Tibial nerve (tissue), 4 donors: Measurements from ENCODE around the gene HMG20B. TPM values are rescaled to one million over a fixed set of nuclear protein-coding genes. Genes with fewer than 3 reads are reported as not detected.
A peak's percentile ranks its signal among the peaks of the same experiment; 100 is the strongest.

ENCODE experiments used
- DNase-seq, 2 donors: peaks; one replicate each; pipeline ENCODE4 v3.0.0-alpha.2; 2019; ENCODE audit warnings: low spot score in 2 of 2
- H3K27ac ChIP-seq, 4 donors: fragments of 200-600 bp; sonication (generic) in 3 of 4; one replicate each; pipeline ENCODE4 v1.5.1; 2017 to 2019; ENCODE audit warnings: mild to moderate bottlenecking in 1 of 4
- H3K27me3 ChIP-seq, 2 donors: fragments of 200-600 bp; sonication (generic) in 1 of 2; one replicate each; pipeline versions ENCODE4 v1.5.1 to v1.6.0; 2017 to 2019
- H3K36me3 ChIP-seq, 3 donors: fragments of 200-600 bp; sonication (generic); one replicate each; pipeline ENCODE4 v1.5.1; 2018 to 2019
- H3K4me1 ChIP-seq, 4 donors: fragments of 200-600 bp; sonication (generic) in 3 of 4; one replicate each; pipeline ENCODE4 v1.5.1; 2017 to 2019
- H3K4me3 ChIP-seq, 4 donors: fragments of 200-600 bp; sonication (generic) in 3 of 4; one replicate each; pipeline ENCODE4 v1.5.1; 2017 to 2019; ENCODE audit warnings: mild to moderate bottlenecking in 1 of 4, moderate library complexity in 1 of 4
- H3K9me3 ChIP-seq, 4 donors: fragments of 200-600 bp; sonication (generic) in 3 of 4; one replicate each; pipeline ENCODE4 v1.5.1; 2017 to 2019
- EP300 ChIP-seq, 2 donors: sonication (generic); formaldehyde crosslinking; IDR thresholded peaks; one replicate each; pipeline ENCODE4 v1.6.1; 2017; ENCODE audit warnings: antibody characterized with exemption in 2 of 2, mild to moderate bottlenecking in 1 of 2
- POLR2A ChIP-seq, 2 donors: fragments of 450-650 bp; IDR thresholded peaks; one replicate each; pipeline ENCODE4 v1.6.1; 2017; ENCODE audit warnings: antibody characterized with exemption in 2 of 2, mild to moderate bottlenecking in 2 of 2, moderate library complexity in 2 of 2
- WGBS, 2 donors: methylation state at CpG; one replicate each; pipeline ENCODE4 v1.1.5; 2018; 5-methylcytosine and 5-hydroxymethylcytosine counted together
- total RNA-seq, 4 donors: library from RNA; depleted of rRNA; stranded (reverse); fragments of >200 nt; gene quantifications; one replicate each; pipeline ENCODE4 v1.1.0, GENCODE V29; 2016
- TF ChIP-seq, protein P1 (sequence below), 5 experiments: fragments of 200-600 bp in 3 of 5; fragments of 450-650 bp in 2 of 5; sonication (generic) in 3 of 5; IDR thresholded peaks; one replicate each; pipeline ENCODE4 v1.5.1; 2016 to 2019; ENCODE audit warnings: antibody characterized with exemption in 5 of 5, mild to moderate bottlenecking in 3 of 5, moderate library complexity in 2 of 5

Gene HMG20B
- total RNA-seq, 4 donors from 2014 or later = 94.0 to 181 (median 153) TPM

DNA sequence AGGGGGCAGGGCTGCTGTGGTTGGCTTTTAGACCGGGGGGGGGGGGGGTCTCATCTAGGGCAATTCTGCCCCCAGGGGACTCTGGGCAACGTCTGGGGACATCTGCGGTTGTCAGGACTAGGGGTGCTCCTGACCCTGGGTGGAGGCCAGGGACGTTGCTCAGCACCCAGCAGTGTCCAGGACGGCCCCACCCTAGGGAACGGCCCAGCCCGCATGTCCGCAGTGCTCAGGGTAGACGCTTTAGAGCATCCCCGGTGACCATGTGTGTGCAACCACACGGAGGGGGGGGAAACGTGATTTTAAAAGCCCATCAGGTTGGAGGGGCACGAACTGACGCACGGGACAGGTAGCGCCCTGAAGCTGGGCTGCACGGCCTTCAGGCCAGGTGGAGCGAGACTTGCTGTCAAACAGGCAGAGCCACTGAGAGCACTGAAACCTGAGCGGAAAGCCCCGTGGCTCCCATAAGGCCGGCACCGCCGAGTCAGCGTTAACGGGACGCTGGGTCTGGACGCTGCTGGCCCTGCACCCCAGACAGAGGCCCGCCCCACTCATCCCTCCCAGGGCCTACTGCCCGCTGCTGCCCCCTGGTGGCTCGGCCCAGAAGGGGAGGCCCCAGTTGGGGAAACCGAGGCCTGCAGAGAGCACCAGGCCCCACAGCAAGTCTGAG, 45.5 kb downstream of the HMG20B start:
- H3K4me1 ChIP-seq = peaks cover 0 to 25% (median 5%) of the 10 kb centered on the region in 4 donors
- DNase-seq = peak; percentile 60 to 61
- no peaks in the 10 kb centered on the region for H3K9me3 ChIP-seq
- peak overlapping the region in 2 of 4 donors; percentile 73 to 74 for H3K27ac ChIP-seq
- H3K27me3 ChIP-seq = no peaks in the 10 kb centered on the region
- TF ChIP-seq POLR2A (IDR thresholded peaks at IDR 0.05) (no peak), EP300 (IDR thresholded peaks at IDR 0.05) (peak in 1 of 2 donors; percentile 49)
- TF ChIP-seq, protein P1, sequence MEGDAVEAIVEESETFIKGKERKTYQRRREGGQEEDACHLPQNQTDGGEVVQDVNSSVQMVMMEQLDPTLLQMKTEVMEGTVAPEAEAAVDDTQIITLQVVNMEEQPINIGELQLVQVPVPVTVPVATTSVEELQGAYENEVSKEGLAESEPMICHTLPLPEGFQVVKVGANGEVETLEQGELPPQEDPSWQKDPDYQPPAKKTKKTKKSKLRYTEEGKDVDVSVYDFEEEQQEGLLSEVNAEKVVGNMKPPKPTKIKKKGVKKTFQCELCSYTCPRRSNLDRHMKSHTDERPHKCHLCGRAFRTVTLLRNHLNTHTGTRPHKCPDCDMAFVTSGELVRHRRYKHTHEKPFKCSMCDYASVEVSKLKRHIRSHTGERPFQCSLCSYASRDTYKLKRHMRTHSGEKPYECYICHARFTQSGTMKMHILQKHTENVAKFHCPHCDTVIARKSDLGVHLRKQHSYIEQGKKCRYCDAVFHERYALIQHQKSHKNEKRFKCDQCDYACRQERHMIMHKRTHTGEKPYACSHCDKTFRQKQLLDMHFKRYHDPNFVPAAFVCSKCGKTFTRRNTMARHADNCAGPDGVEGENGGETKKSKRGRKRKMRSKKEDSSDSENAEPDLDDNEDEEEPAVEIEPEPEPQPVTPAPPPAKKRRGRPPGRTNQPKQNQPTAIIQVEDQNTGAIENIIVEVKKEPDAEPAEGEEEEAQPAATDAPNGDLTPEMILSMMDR (IDR thresholded peaks at IDR 0.05) = peak; percentile 90 to 98 (median 96)
- WGBS, 2 donors = 29 to 57% methylated on average over 18 to 20 of the region's 31 CpGs
- no peak overlapping the region for H3K4me3 ChIP-seq
- H3K36me3 ChIP-seq = peaks cover 0 to 91% (median 0%) of the 10 kb centered on the region in 3 donors

- H3K9me3 ChIP-seq = no peaks in the 10 kb centered on the region
- H3K36me3 ChIP-seq = peaks cover 0 to 91% (median 0%) of the 10 kb centered on the region in 3 donors
- H3K27ac ChIP-seq = peak overlapping the region in 2 of 4 donors; percentile 73 to 74
- TF ChIP-seq POLR2A (IDR thresholded peaks at IDR 0.05) (no peak), EP300 (IDR thresholded peaks at IDR 0.05) (no peak)
- TF ChIP-seq, protein P1 (IDR thresholded peaks at IDR 0.05) = no peak
- 83 to 85% methylated on average over 28 to 31 of the region's 31 CpGs for WGBS, 2 donors
- no peaks in the 10 kb centered on the region for H3K27me3 ChIP-seq
- no peak overlapping the region for H3K4me3 ChIP-seq
- peaks cover 0 to 29% (median 5%) of the 10 kb centered on the region in 4 donors for H3K4me1 ChIP-seq
- DNase-seq = no peak
These were observed 46.3 kb downstream of the HMG20B start for GRCh38 chr19:3618811-3619630.

GRCh38 chr19:3619631-3620012, 46.9 kb downstream of the HMG20B start:
- Histone ChIP-seq H3K9me3 (no peaks in the 10 kb centered on the region), H3K36me3 (peaks cover 0 to 86% (median 0%) of the 10 kb centered on the region in 3 donors), H3K27me3 (no peaks in the 10 kb centered on the region), H3K4me3 (no peak overlapping the region), H3K4me1 (peaks cover 0 to 35% (median 7%) of the 10 kb centered on the region in 4 donors), H3K27ac (no peak overlapping the region)
- no peak for DNase-seq
- 77 to 82% methylated on average over 11 to 14 of the region's 17 CpGs for WGBS, 2 donors
- TF ChIP-seq POLR2A (IDR thresholded peaks at IDR 0.05) (no peak), EP300 (IDR thresholded peaks at IDR 0.05) (no peak)
- TF ChIP-seq, protein P1 (IDR thresholded peaks at IDR 0.05) = no peak

DNA sequence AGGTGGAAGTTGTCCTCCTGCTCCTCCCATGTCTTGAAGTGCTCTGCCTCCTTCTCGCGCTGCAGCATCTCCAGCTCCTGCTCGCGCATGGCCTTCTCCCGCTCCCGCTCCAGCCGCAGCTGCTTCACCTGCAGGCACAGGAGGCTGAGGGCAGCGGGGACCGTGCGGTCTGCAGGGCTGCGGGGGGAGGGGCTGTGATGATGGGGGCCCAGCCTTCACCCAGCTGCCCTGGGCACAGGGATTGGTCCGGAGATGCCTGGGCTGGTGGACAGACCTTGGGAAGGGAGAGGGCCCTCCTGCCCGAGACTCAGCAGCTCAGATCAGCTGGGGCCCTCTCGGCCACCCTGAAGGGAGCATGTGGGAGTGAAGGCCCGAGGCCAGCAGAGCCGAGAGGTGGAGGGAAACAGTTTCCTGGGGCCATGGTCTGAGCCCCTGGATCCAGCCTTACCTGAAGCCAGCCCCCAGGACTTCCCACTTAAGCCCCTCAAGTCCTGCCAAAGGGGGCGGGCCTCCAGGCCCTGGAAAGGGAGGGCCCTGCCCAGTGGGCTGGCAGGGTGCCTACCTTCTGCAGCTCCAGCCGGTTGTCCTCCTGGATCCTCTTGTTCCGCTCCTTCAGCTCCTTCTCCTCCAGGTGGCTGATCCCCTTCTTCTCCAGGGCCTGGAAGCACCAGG, 47.5 kb downstream of the HMG20B start:
- H3K4me3 ChIP-seq = no peak overlapping the region
- H3K27me3 ChIP-seq = no peaks in the 10 kb centered on the region
- H3K27ac ChIP-seq = no peak overlapping the region
- no peak for DNase-seq
- no peaks in the 10 kb centered on the region for H3K9me3 ChIP-seq
- WGBS, 2 donors = 80% methylated on average over 19 of the region's 19 CpGs
- TF ChIP-seq POLR2A (IDR thresholded peaks at IDR 0.05) (no peak), EP300 (IDR thresholded peaks at IDR 0.05) (no peak)
- TF ChIP-seq, protein P1 (IDR thresholded peaks at IDR 0.05) = no peak
- peaks cover 0 to 42% (median 12%) of the 10 kb centered on the region in 4 donors for H3K4me1 ChIP-seq
- H3K36me3 ChIP-seq = peaks cover 0 to 80% (median 0%) of the 10 kb centered on the region in 3 donors
